AG10803 (cell line): ENCODE measurements around the gene CNTN1.

ENCODE experiments used
- DNase-seq: peaks from one replicate; pipeline ENCODE4 v3.0.0; 2010; ENCODE audit warnings: low read depth
- H3K4me3 ChIP-seq: 2 replicates; pipeline ENCODE4 v1.5.1; 2011; ENCODE audit warnings: mild to moderate bottlenecking, low read length, control low read depth
- TF ChIP-seq, protein P1 (sequence below): conservative IDR thresholded peaks from 2 replicates; pipeline ENCODE4 v1.5.1; 2011; ENCODE audit warnings: mild to moderate bottlenecking, low read length, control low read depth, inconsistent platforms

CNTN1 gene

DNA sequence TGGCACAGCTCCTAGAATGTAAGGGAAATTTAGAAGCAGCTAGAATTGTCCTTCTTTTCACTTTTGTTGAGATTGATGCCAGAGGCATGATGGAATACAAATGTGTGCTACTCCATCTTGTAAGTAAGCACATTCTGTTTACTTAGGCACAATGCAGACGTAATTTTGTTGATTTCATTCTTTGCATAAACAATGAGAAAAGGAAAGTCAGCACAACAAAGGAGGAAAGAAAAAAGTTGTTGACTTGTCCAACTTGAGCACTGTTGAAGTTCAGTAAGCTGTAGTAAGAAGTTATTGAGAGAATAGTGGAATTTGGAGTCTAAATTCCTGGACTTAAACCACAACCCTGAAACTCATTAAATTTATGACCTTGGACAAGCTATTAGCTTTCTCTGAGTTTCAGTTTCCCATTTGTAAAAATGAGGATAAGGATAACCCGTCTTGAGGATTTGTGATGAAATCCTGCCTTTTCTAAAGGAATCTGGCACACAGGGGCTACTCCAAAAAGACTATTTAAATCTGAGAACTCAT is 19.4 kb upstream of the CNTN1 start:
- peak; percentile 18 for DNase-seq
- TF ChIP-seq, protein P1, sequence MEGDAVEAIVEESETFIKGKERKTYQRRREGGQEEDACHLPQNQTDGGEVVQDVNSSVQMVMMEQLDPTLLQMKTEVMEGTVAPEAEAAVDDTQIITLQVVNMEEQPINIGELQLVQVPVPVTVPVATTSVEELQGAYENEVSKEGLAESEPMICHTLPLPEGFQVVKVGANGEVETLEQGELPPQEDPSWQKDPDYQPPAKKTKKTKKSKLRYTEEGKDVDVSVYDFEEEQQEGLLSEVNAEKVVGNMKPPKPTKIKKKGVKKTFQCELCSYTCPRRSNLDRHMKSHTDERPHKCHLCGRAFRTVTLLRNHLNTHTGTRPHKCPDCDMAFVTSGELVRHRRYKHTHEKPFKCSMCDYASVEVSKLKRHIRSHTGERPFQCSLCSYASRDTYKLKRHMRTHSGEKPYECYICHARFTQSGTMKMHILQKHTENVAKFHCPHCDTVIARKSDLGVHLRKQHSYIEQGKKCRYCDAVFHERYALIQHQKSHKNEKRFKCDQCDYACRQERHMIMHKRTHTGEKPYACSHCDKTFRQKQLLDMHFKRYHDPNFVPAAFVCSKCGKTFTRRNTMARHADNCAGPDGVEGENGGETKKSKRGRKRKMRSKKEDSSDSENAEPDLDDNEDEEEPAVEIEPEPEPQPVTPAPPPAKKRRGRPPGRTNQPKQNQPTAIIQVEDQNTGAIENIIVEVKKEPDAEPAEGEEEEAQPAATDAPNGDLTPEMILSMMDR = no peak
- no peak overlapping the region for H3K4me3 ChIP-seq

DNA sequence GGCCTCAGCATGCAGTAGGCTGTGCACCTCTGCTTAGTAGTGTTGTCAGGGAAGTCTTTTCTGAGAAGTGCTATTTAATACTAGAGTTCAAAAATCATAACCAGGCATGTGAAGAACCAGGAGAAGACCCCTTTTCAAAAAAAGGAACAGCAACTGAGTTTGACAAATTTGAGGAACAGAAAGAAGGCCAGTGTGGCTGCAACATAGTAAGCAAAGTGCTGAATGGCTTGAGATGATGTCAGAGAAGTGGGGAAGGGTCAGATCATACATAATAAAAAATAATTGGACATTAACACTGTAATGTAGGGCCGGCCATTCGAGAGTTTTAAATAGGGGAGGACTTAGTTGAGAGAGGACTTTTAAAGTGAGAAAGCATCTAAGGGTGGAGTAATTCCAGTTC is 11.1 kb upstream of the CNTN1 start:
- TF ChIP-seq, protein P1 = no peak

DNA sequence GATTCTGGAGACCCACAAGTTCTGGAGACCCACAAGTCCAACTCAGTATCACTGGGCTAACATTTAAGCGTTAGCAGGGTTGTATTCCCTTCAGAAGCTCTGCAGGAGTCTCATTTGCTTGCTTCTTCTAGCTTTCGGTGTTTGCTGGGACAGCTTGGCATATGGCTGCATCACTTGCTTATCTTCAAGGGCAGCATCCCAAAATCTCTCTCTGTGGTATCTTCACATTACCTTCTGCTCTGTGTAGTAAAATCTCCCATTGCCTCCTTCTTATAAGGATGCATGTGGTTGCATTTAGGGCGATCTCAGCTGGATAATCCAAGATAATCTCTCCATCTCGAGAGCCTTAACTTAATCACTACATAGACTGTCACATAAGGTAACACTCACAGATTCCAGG is 7.3 kb upstream of the CNTN1 start:
- no peak for DNase-seq
- TF ChIP-seq, protein P1 = no peak
- H3K4me3 ChIP-seq = no peak overlapping the region

More for the DNA sequence above, 11.1 kb upstream of the CNTN1 start:
- no peak overlapping the region for H3K4me3 ChIP-seq
- no peak for DNase-seq

DNA sequence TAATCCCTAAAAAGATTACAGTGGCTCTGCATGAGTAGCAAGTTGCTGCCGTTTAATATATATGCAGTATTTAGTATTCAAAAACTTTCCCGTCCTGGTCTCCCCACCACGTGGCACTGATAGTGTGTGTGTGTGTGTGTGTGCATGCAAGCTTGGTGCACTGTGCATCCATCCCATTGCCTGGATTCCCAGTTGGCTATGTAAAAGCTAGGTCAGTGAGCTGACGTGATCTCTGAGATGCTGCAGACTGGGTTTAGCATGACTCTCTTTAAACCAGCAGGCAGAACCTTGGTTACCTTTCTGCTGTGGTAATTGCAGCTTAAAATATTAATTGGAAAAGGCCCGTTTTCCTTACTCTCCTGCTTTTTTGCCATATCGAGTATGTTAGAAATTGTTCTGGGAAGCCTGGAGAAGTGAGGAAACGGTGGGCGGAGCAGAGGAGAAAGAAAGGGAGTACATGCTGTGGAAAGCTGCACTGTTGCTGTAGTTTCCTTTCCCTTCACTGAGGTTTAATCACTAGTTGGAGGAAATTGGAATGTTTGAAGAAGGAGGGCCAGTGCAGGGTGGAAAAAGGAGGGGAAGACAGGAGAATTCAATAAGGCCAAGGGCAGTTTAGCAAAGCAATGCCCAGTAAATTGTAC is 4.0 kb upstream of the CNTN1 start:
- no peak for DNase-seq
- TF ChIP-seq, protein P1 = no peak
- no peak overlapping the region for H3K4me3 ChIP-seq

DNA sequence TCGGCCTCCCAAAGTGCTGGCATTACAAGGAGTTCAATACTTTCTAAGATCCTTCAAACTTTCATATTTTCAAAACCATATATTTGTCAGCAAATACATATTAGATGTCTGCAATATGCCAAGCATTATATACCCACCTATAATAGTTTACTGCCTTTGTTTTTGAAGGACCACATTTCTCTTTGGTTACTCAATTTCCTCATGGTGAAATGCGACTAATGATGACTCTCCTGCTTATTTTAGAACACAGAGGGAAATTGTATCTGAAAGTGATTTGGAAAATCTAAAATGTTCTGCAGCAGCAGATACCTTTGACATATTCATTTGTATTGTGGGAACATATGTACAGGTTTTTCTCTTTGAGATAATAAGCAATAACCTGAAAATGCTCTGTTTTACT is 2.7 kb upstream of the CNTN1 start:
- no peak overlapping the region for H3K4me3 ChIP-seq
- TF ChIP-seq, protein P1 = no peak
- no peak for DNase-seq

DNA sequence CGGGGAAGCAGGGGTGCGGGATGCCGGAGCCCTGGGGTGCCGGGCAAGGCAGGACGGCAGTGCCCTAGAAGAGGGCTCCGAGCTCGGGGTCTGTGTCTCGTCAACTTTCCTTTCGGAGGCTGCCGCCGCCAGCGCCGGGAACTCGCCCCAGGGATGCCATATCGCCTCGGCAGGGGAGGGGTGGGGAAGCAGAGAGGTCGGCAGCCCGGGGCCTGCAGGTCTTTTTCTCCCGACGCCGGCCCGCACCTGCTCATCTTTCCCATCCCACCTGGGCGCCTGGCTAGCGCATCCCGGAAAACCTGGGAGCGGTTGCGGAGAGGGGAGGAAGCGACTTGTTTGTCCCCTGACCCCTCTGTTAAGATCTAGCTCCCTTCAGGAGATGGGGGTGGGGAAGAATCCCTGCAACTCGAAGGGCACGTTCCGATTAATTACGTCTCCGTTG is 547 bp downstream of the CNTN1 start:
- H3K4me3 ChIP-seq = peak overlapping the region; percentile 33
- no peak for DNase-seq

More for the DNA sequence above, 547 bp downstream of the CNTN1 start:
- TF ChIP-seq, protein P1 = no peak
